HEK293 (cell line): ENCODE data around the gene PWWP2B.

Experiments
- CTCF ChIP-seq: fragments of 450-650 bp; formaldehyde crosslinking; IDR thresholded peaks from 2 replicates; pipeline ENCODE4 v1.5.1; 2016; ENCODE audit warnings: missing biosample characterization, missing genetic modification characterization
- GLIS2 ChIP-seq: fragments of 450-650 bp; formaldehyde crosslinking; IDR thresholded peaks from 2 replicates; pipeline ENCODE4 v1.5.1; 2016; ENCODE audit warnings: missing biosample characterization, missing genetic modification characterization
- KLF10 ChIP-seq: fragments of 450-650 bp; IDR thresholded peaks from 2 replicates; pipeline ENCODE4 v1.5.1; 2018; ENCODE audit warnings: missing biosample characterization, mild to moderate bottlenecking, missing genetic modification characterization
- KLF16 ChIP-seq: fragments of 450-650 bp; formaldehyde crosslinking; IDR thresholded peaks from 2 replicates; pipeline ENCODE4 v1.5.1; 2017; ENCODE audit warnings: missing biosample characterization, missing genetic modification characterization
- PATZ1 ChIP-seq: fragments of 450-650 bp; formaldehyde crosslinking; IDR thresholded peaks from 2 replicates; pipeline ENCODE4 v1.5.1; 2016; ENCODE audit warnings: missing biosample characterization, missing genetic modification characterization
- PRDM1 ChIP-seq: fragments of 450-650 bp; formaldehyde crosslinking; IDR thresholded peaks from 2 replicates; pipeline ENCODE4; 2016; ENCODE audit warnings: missing biosample characterization, missing genetic modification characterization
- SP3 ChIP-seq: fragments of 450-650 bp; formaldehyde crosslinking; IDR thresholded peaks from 2 replicates; pipeline ENCODE4 v1.5.1; 2016; ENCODE audit warnings: missing biosample characterization, missing genetic modification characterization
- ZBTB10 ChIP-seq: fragments of 450-650 bp; formaldehyde crosslinking; IDR thresholded peaks from 2 replicates; pipeline ENCODE4 v1.5.1; 2016; ENCODE audit warnings: missing biosample characterization, missing genetic modification characterization
- ZBTB11 ChIP-seq: fragments of 450-650 bp; formaldehyde crosslinking; conservative IDR thresholded peaks from 2 replicates; pipeline ENCODE4 v1.5.1; 2016; ENCODE audit warnings: low read depth, missing biosample characterization, missing genetic modification characterization
- ZBTB17 ChIP-seq: fragments of 450-650 bp; formaldehyde crosslinking; IDR thresholded peaks from 2 replicates; pipeline ENCODE4 v1.5.1; 2016; ENCODE audit warnings: missing biosample characterization, missing genetic modification characterization
- ZBTB44 ChIP-seq: fragments of 450-650 bp; IDR thresholded peaks from 2 replicates; pipeline ENCODE4 v1.5.1; 2018; ENCODE audit warnings: missing biosample characterization, mild to moderate bottlenecking, missing genetic modification characterization
- ZBTB7A ChIP-seq: fragments of 450-650 bp; formaldehyde crosslinking; IDR thresholded peaks from 2 replicates; pipeline ENCODE4 v1.5.1; 2016; ENCODE audit warnings: low read depth, missing biosample characterization, missing genetic modification characterization
- ZNF121 ChIP-seq: fragments of 450-650 bp; formaldehyde crosslinking; IDR thresholded peaks from 2 replicates; pipeline ENCODE4 v1.5.1; 2016; ENCODE audit warnings: missing biosample characterization, missing genetic modification characterization
- ZNF184 ChIP-seq: fragments of 450-650 bp; IDR thresholded peaks from 2 replicates; pipeline ENCODE4 v1.5.1; 2018; ENCODE audit warnings: missing biosample characterization, mild to moderate bottlenecking, missing genetic modification characterization
- ZNF202 ChIP-seq: fragments of 450-650 bp; formaldehyde crosslinking; IDR thresholded peaks from 2 replicates; pipeline ENCODE4 v1.5.1; 2016; ENCODE audit warnings: missing biosample characterization, missing genetic modification characterization, borderline replicate concordance
- ZNF23 ChIP-seq: fragments of 450-650 bp; formaldehyde crosslinking; IDR thresholded peaks from 2 replicates; pipeline ENCODE4 v1.5.1; 2016; ENCODE audit warnings: missing biosample characterization, missing genetic modification characterization, borderline replicate concordance
- ZNF335 ChIP-seq: fragments of 450-650 bp; formaldehyde crosslinking; conservative IDR thresholded peaks from 2 replicates; pipeline ENCODE4 v1.5.1; 2016; ENCODE audit warnings: missing biosample characterization, missing genetic modification characterization
- ZNF341 ChIP-seq: fragments of 450-650 bp; formaldehyde crosslinking; IDR thresholded peaks from 2 replicates; pipeline ENCODE4; 2016; ENCODE audit warnings: low read depth, missing biosample characterization, missing genetic modification characterization
- ZNF404 ChIP-seq: fragments of 450-650 bp; formaldehyde crosslinking; IDR thresholded peaks from 2 replicates; pipeline ENCODE4 v1.5.1; 2017; ENCODE audit warnings: missing biosample characterization, missing genetic modification characterization
- ZNF530 ChIP-seq: fragments of 450-650 bp; formaldehyde crosslinking; IDR thresholded peaks from 2 replicates; pipeline ENCODE4 v1.5.1; 2016; ENCODE audit warnings: low read depth, missing biosample characterization, missing genetic modification characterization
- ZNF555 ChIP-seq: fragments of 450-650 bp; formaldehyde crosslinking; conservative IDR thresholded peaks from 2 replicates; pipeline ENCODE4 v1.5.1; 2017; ENCODE audit warnings: missing biosample characterization, mild to moderate bottlenecking, missing genetic modification characterization, inconsistent platforms
- ZNF585B ChIP-seq: fragments of 450-650 bp; formaldehyde crosslinking; IDR thresholded peaks from 2 replicates; pipeline ENCODE4 v1.5.1; 2016; ENCODE audit warnings: missing biosample characterization, missing genetic modification characterization
- ZNF692 ChIP-seq: fragments of 450-650 bp; formaldehyde crosslinking; IDR thresholded peaks from 2 replicates; pipeline ENCODE4 v1.5.1; 2016; ENCODE audit warnings: missing biosample characterization, missing genetic modification characterization
- ZNF707 ChIP-seq: fragments of 450-650 bp; formaldehyde crosslinking; IDR thresholded peaks from 2 replicates; pipeline ENCODE4 v1.5.1; 2016; ENCODE audit warnings: missing biosample characterization, missing genetic modification characterization
- ZNF76 ChIP-seq: fragments of 450-650 bp; formaldehyde crosslinking; IDR thresholded peaks from 2 replicates; pipeline ENCODE4; 2016; ENCODE audit warnings: low read depth, missing biosample characterization, missing genetic modification characterization, borderline replicate concordance
- ZSCAN30 ChIP-seq: fragments of 450-650 bp; IDR thresholded peaks from 2 replicates; pipeline ENCODE4 v1.5.1; 2018; ENCODE audit warnings: missing biosample characterization, mild to moderate bottlenecking, missing genetic modification characterization, moderate library complexity

PWWP2B gene

GRCh38 chr10:132452651-132453469, 55.9 kb downstream of the PWWP2B start (continued):
- peak; percentile 66 for TF ChIP-seq ZNF335
- TF ChIP-seq ZNF76 (tag by site-specific recombination), result peak; percentile 18; the same call in 1 of the 2 replicates
- TF ChIP-seq ZNF121 (tag by site-specific recombination), result no peak
- TF ChIP-seq ZNF184, result no peak
- TF ChIP-seq ZNF585B (tag by site-specific recombination), result no peak
- peak; percentile 63; the same call in 1 of the 2 replicates for TF ChIP-seq ZBTB7A (tag by site-specific recombination)
- TF ChIP-seq SP3 (tag by site-specific recombination), result peak; percentile 86
- TF ChIP-seq ZBTB17, result no peak
- peak; percentile 75 for TF ChIP-seq ZSCAN30
- TF ChIP-seq ZNF202 (tag by site-specific recombination), result no peak
- 0 out of 2 replicates have a peak, but pooled peaks have one; percentile 25 for TF ChIP-seq ZBTB10
- peak; percentile 89 for TF ChIP-seq ZBTB44 (tag by site-specific recombination)
- peak; percentile 62; the same call in 1 of the 2 replicates for TF ChIP-seq CTCF (tag by site-specific recombination)
- TF ChIP-seq ZNF692, result peak; percentile 49; the same call in 1 of the 2 replicates
- TF ChIP-seq ZNF707, result no peak
- TF ChIP-seq KLF16 (tag by site-specific recombination), result peak; percentile 49; the same call in 1 of the 2 replicates
- TF ChIP-seq PRDM1 (tag by site-specific recombination), result no peak
- TF ChIP-seq PATZ1 (tag by site-specific recombination), result peak; percentile 87
- peak; percentile 41; the same call in 1 of the 2 replicates for TF ChIP-seq ZBTB11 (tag by site-specific recombination)
- peak; percentile 84 for TF ChIP-seq GLIS2 (tag by site-specific recombination)
- TF ChIP-seq ZNF530 (tag by site-specific recombination), result no peak
- TF ChIP-seq KLF10 (tag by site-specific recombination), result peak; percentile 87
- TF ChIP-seq ZNF23 (tag by site-specific recombination), result no peak
- TF ChIP-seq ZNF555 (tag by site-specific recombination), result no peak
- peak; percentile 66 for TF ChIP-seq ZNF341 (tag by site-specific recombination)
- TF ChIP-seq ZNF404 (tag by site-specific recombination), result no peak
